ENCODE data around the gene CFAP97. TPM values are rescaled to one million over a fixed set of nuclear protein-coding genes. Genes with fewer than 3 reads are reported as not detected.
A peak's percentile ranks its signal among the peaks of the same experiment; 100 is the strongest.

The CFAP97 gene
- polyA plus RNA-seq, 1 experiment: 51.1 TPM

GRCh38 chr4:185217408-185217975, 13.7 kb upstream of the CFAP97 start:
- no peak for DNase-seq (ENCODE audit: low read depth, low spot score)
- no peaks in the 10 kb centered on the region for H3K9me3 ChIP-seq (ENCODE audit: control insufficient read depth, insufficient read depth, low read length)
- CTCF ChIA-PET: interaction anchor here (1.3 kb wide), 1 partner anchor 33 kb away, joined by 3 read pairs; no protein-coding TSS in a partner anchor
- POLR2A ChIA-PET: no interaction called here
- H3K27me3 ChIP-seq (ENCODE audit: control insufficient read depth, insufficient read depth, low read length): no peaks in the 10 kb centered on the region
- TF ChIP-seq CTCF (IDR thresholded peaks at IDR 0.05; ENCODE audit: low read depth, low read length): no peak
- H3K4me3 ChIP-seq (ENCODE audit: low read depth, low read length): no peak overlapping the region
- no peak overlapping the region for H3K27ac ChIP-seq (ENCODE audit: low read depth, low read length)

GRCh38 chr4:185215261-185215660, 11.5 kb upstream of the CFAP97 start:
- CTCF ChIA-PET: no interaction called here
- no peaks in the 10 kb centered on the region for H3K27me3 ChIP-seq (ENCODE audit: control insufficient read depth, insufficient read depth, low read length)
- H3K27ac ChIP-seq (ENCODE audit: low read depth, low read length): no peak overlapping the region
- POLR2A ChIA-PET: no interaction called here
- no peak overlapping the region for H3K4me3 ChIP-seq (ENCODE audit: low read depth, low read length)
- DNase-seq (ENCODE audit: low read depth, low spot score): no peak
- no peak for TF ChIP-seq CTCF (IDR thresholded peaks at IDR 0.05; ENCODE audit: low read depth, low read length)
- H3K9me3 ChIP-seq (ENCODE audit: control insufficient read depth, insufficient read depth, low read length): no peaks in the 10 kb centered on the region

- ChIA-PET CTCF (no interaction called here), POLR2A (no interaction called here)
- no peak for DNase-seq (ENCODE audit: low read depth, low spot score)
- no peak overlapping the region for H3K27ac ChIP-seq (ENCODE audit: low read depth, low read length)
- no peak for TF ChIP-seq CTCF (IDR thresholded peaks at IDR 0.05; ENCODE audit: low read depth, low read length)
- no peaks in the 10 kb centered on the region for H3K9me3 ChIP-seq (ENCODE audit: control insufficient read depth, insufficient read depth, low read length)
- H3K27me3 ChIP-seq (ENCODE audit: control insufficient read depth, insufficient read depth, low read length): no peaks in the 10 kb centered on the region
- no peak overlapping the region for H3K4me3 ChIP-seq (ENCODE audit: low read depth, low read length)
Measured at GRCh38 chr4:185213877-185214276, 10.1 kb upstream of the CFAP97 start.

- POLR2A ChIA-PET: no interaction called here
- no peak for DNase-seq (ENCODE audit: low read depth, low spot score)
- CTCF ChIA-PET: interaction anchor here (0.6 to 2.0 kb wide), 4 partner anchors 10 to 467 kb away, joined by 3 to 5 read pairs (median 3); no protein-coding TSS in a partner anchor
- Histone ChIP-seq H3K9me3 (ENCODE audit: control insufficient read depth, insufficient read depth, low read length) (no peaks in the 10 kb centered on the region), H3K27me3 (ENCODE audit: control insufficient read depth, insufficient read depth, low read length) (no peaks in the 10 kb centered on the region), H3K27ac (ENCODE audit: low read depth, low read length) (no peak overlapping the region), H3K4me3 (ENCODE audit: low read depth, low read length) (no peak overlapping the region)
- TF ChIP-seq CTCF (IDR thresholded peaks at IDR 0.05; ENCODE audit: low read depth, low read length): no peak
Measured at GRCh38 chr4:185212581-185212980, 8.8 kb upstream of the CFAP97 start.

GRCh38 chr4:185211641-185212040, 7.8 kb upstream of the CFAP97 start:
- CTCF ChIA-PET: interaction anchor here (1.3 to 2.0 kb wide), 2 partner anchors 28 to 466 kb away, joined by 3 to 5 read pairs; no protein-coding TSS in a partner anchor

More at GRCh38 chr4:185211641-185212040, 7.8 kb upstream of the CFAP97 start:
- Histone ChIP-seq H3K27me3 (ENCODE audit: control insufficient read depth, insufficient read depth, low read length) (no peaks in the 10 kb centered on the region), H3K9me3 (ENCODE audit: control insufficient read depth, insufficient read depth, low read length) (no peaks in the 10 kb centered on the region), H3K4me3 (ENCODE audit: low read depth, low read length) (peak overlapping the region; percentile 86; the same call in 1 of the 2 replicates), H3K27ac (ENCODE audit: low read depth, low read length) (no peak overlapping the region)
- POLR2A ChIA-PET: no interaction called here
- no peak for DNase-seq (ENCODE audit: low read depth, low spot score)
- no peak for TF ChIP-seq CTCF (IDR thresholded peaks at IDR 0.05; ENCODE audit: low read depth, low read length)

All from AG04450 (cell line).